ENCODE results near the gene TSPO2. TPM values are rescaled to one million over a fixed set of nuclear protein-coding genes. Genes with fewer than 3 reads are reported as not detected.

Gene TSPO2
- total and polyA plus RNA-seq, 9 of the 15 experiments (the other 6 are each of a cell fraction or from before 2014, with no cell fraction given), result not detected

DNA sequence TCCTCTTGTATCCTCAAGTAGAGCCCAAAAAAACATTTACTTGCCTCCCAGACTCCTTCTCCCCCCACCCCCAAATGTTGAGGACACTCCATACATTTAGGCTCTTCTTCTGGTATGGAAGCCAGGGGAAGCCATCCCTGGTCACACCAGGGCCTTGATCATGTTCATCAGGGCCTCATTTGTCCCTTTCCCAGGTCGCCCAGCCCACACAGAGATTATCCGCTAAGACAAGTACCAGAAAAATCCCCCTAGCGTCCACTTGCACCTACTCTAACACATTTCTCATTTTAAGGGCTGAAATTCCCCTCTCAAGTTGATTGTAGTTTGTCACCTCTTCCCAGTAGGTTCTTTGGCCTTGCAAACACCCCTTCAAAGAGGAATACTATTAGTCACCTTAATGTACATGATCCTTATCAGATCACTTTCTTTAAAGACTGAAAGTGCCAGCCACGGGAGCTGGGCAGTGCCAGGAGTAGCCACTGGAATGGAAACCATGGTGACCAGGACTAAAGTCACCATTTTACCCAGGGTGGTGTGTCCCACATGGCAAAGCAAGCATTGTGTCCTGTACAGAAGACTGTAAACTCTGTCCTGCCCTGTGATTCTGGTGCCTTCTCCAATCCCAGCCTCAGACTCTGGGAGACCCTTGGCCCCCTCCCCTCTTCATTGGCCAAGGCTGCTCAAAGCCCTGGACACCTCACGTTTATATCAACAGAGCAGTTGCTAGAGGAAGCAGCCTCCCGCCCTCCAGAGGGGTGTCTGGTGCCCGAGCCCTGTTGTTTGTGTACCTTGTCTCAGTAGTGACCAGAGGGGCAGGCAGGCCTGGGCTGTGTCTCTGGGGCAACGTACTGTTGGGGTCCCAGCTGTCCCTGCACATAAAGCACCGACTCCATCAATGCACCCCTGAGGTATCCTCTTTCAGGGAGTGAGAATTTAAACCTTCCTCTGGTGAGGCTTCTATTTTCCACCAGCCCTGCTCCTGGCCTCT is 5.8 kb downstream of the TSPO2 start:
- Histone ChIP-seq H3K9ac (ENCODE audit: insufficient read depth in 1 of 2, low read depth in 2 of 2, low read length in 2 of 2) (no peak overlapping the region), H3K9me1 (ENCODE audit: control insufficient read depth, insufficient read depth, low read length) (no peaks in the 10 kb centered on the region), H3K36me3 (ENCODE audit: control insufficient read depth, insufficient read depth, low read length) (no peaks in the 10 kb centered on the region), H4K20me1 (replicated peaks; ENCODE audit: control insufficient read depth, insufficient read depth, low read length) (peaks cover 4% of the 10 kb centered on the region; the same call in 1 of the 2 replicates), H3K4me3 (no peak overlapping the region), H2AFZ (ENCODE audit: low read depth, low read length) (no peak overlapping the region), H3K4me1 (replicated peaks in 1 of 2; ENCODE audit: control insufficient read depth in 2 of 2, insufficient read depth in 2 of 2, low read length in 2 of 2) (peaks cover 2 to 12% of the 10 kb centered on the region in 2 experiments), H3K9me3 (replicated peaks; ENCODE audit: control insufficient read depth, insufficient read depth, low read depth, low read length) (no peaks in the 10 kb centered on the region), H3K4me2 (ENCODE audit: insufficient read depth, low read length) (no peak overlapping the region), H3K27ac (ENCODE audit: extremely low read depth, low read depth, low read length) (no peak overlapping the region), H3K79me2 (ENCODE audit: control insufficient read depth, insufficient read depth, low read length) (no peaks in the 10 kb centered on the region), H3K27me3 (ENCODE audit: control insufficient read depth in 2 of 2, insufficient read depth in 2 of 2, low read length in 2 of 2) (no peaks in the 10 kb centered on the region)
- intact Hi-C loops (cut with micrococcal nuclease) (no loop called here), in situ Hi-C loops (cut with MboI) (loop anchor here (25.0 kb wide), 1 partner anchor 1686 kb away; no protein-coding TSS in a partner anchor)
- ChIA-PET CTCF (ENCODE audit: low intra/inter-chr PET ratio) (no interaction called here), POLR2A (interaction anchor here (1.7 kb wide), 1 partner anchor 15 kb away, joined by 4 read pairs; no protein-coding TSS in a partner anchor)
- no TSS peak for BruUV-seq (replicated peaks)
- FAIRE-seq (no peak), DNase-seq (ENCODE audit: extremely low read depth in 1 of 4, low spot score in 3 of 4) (no peak), ATAC-seq (no peak)
- WGBS (ENCODE audit: insufficient coverage, low coverage, missing lambda C conversion rate), result 39% methylated on average over 9 of the region's 9 CpGs
- TF ChIP-seq, protein P1, sequence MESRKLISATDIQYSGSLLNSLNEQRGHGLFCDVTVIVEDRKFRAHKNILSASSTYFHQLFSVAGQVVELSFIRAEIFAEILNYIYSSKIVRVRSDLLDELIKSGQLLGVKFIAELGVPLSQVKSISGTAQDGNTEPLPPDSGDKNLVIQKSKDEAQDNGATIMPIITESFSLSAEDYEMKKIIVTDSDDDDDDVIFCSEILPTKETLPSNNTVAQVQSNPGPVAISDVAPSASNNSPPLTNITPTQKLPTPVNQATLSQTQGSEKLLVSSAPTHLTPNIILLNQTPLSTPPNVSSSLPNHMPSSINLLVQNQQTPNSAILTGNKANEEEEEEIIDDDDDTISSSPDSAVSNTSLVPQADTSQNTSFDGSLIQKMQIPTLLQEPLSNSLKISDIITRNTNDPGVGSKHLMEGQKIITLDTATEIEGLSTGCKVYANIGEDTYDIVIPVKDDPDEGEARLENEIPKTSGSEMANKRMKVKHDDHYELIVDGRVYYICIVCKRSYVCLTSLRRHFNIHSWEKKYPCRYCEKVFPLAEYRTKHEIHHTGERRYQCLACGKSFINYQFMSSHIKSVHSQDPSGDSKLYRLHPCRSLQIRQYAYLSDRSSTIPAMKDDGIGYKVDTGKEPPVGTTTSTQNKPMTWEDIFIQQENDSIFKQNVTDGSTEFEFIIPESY (CRISPR knock-in tag; IDR thresholded peaks at IDR 0.05), result peak; percentile 52; the same call in 1 of the 2 replicates
- no peak for TF ChIP-seq ESRRA (IDR thresholded peaks at IDR 0.05; ENCODE audit: borderline replicate concordance, low read depth)

Measured in K562 (cell line).